Renal cortical epithelial cell (primary cell): ENCODE measurements around the gene CHST12. TPM values are rescaled to one million over a fixed set of nuclear protein-coding genes. Genes with fewer than 3 reads are reported as not detected.

Experiments used
- DNase-seq: peaks from one replicate; pipeline ENCODE4 v3.0.0-alpha.2; 2011; ENCODE audit warnings: low read depth
- total RNA-seq: library from RNA; depleted of rRNA; stranded (reverse); fragments of >200 nt; gene quantifications from 2 replicates; pipeline ENCODE4 v1.2.3, GENCODE V29; 2014

The CHST12 gene
- total RNA-seq, 1 donor from 2014 or later = 15.1 TPM

DNA sequence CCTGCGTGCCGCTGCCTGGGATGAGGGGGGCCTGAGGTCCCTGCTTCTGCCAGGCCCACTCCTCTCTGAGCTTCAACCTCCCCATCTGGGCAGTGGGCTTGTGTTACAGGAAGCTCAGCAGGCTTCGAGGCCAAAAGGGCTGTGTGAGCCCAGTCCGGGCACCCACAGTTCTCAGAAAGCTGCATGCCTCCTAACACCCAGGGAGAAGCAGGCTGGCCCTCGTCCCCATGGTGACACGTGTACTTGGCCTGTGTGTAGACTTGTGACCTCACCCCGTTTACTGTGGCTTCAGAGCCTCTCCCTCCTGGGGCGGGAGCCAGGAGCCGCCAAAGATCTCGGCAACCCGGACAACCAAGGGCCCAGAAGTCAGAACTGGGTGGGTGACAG, 75.0 kb downstream of the CHST12 start:
- no peak for DNase-seq

DNA sequence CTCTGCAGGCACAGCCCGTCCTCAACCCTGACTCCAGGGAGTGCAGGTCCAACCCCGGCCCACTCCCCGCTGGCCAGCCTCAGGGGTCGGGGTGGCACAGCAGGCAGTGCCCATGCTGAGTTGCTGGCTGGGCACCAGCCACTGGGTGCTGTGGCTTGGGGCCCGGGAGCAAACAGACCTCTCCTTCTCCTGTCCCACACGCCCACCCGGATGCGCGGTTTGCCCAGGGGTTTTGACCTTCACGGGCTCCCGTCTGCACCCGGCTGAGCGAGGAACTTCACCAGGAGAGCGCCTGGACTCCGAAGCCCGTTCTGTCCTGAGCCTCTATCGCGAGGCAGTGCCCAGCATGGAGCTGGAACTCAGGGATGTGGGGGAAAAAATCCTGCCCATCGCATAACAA, 75.4 kb downstream of the CHST12 start:
- no peak for DNase-seq

DNA sequence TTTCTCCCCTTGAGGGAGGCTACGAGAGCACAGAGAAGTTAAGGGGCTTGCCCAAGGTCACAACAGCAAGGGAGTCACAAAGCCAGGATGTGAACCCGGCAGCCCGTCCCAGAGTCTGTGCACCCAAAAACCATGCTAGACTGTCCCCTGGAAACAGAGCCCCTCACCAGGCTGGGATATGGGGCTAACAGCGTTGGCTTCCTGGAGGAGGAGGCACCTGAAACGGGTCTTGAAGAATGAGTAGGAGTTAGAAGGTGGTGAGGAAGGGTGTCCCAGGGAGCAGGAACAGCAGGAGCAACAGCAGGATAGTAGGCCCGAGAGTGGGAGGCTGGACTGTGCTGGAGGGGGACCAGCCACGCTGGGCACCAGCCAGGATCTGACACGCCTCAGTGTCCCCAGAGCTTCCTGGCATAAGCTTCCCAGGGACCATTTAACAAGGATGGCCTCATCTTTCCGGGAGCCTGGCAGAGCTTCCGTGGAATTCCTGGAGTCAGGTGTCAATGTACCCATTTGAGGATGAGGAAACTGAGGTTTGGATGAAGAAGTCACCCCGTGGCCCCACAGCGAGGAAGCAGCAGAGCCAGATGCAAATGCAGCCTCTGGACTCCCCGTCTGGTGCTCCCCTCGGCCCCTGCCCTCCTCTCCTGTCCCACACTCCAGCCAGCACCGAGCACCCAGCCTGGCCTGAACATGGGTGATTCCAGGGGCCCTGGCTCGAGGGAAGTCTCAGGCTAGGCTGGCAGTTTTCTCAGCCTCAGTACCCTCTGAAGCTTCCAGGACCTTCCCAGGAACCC, 76.1 kb downstream of the CHST12 start:
- DNase-seq = no peak

DNA sequence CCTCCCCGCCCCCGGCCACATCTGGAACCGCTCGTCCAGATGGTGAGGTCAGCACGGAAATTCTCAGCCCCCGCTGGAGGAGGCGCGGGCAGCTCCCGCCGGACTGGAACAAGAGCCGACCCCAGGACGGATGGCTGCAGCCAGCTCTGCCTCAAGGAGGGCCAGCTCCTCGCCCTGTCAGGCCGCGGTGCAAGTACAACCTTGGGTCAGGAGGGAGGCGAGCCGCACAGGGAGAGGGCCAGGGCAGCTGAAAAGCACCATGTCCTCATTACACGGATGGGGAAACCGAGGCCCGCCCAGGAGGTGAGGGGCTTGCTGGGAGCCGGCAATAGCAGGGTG, 76.6 kb downstream of the CHST12 start:
- no peak for DNase-seq

DNA sequence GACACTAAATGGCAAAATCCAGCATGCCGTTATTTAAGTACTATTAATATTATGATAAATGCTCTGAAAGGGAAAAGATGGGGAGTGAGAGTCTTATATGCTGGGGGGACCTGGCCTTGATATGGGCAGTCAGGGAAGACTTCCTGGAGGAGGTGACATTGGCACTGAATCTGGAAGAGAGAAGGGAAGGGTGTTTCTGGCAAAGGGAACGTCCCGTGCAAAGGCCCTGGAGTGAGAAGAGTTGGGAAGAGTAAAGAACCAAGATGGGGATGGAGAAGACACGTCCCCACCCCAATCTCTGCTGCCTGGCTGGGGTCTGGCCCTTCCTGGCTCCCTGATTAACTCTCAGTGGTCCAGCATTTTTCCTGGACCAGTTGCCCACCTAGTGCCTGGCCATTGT, 77.8 kb downstream of the CHST12 start:
- DNase-seq = no peak

DNA sequence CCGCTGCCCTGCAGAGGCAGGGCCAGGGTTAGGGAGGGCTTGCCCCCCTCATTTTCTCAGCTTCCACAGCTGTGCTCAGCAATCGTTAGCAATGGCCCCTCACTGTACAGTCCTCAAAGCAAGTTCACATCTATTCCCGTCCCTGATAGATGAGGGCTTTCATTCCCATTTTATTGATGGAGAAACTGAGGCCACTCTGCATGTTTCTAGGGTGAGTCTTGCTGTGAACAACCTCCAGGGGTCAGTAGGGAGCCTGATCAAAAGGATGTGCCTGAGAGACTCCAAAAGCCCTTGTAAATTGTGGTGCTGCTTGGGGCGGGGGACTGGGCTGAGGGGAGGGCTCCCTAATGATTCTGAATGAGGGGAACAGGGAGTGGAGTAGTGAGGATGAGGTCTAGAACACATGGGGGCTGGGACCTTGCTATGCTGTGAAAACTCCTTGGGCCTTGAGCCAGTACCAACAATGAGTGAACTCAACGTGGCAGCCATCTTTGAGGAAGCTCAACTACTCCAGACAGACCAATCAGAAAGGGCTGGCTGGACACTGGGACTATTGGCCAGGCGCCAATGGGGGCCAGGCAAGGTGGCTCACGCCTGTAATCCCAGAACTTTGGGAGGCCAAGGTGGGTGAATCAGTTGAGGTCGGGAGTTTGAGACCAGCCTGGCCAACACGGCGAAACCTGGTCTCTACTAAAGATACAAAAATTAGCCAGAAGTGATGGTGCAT, 79.5 kb downstream of the CHST12 start:
- DNase-seq = no peak

DNA sequence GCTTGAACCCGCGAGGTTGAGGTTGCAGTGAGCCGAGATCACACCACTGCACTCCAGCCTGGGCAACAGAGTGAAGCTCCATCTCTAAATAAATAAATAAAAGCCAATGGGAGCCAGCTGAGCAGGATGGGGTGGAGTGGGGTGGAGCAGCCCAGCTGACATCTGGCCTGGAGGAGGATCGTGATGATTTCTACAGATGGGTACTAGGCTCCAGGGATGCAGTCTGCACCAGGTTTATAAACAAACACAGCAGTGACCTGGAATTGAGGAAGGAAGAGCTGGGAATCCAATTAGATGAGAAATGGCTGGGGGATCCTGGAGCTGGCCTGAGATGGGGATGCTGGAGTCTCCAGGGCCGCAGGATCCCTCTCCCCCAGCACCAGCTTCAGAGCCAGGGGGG, 80.1 kb downstream of the CHST12 start:
- no peak for DNase-seq

DNA sequence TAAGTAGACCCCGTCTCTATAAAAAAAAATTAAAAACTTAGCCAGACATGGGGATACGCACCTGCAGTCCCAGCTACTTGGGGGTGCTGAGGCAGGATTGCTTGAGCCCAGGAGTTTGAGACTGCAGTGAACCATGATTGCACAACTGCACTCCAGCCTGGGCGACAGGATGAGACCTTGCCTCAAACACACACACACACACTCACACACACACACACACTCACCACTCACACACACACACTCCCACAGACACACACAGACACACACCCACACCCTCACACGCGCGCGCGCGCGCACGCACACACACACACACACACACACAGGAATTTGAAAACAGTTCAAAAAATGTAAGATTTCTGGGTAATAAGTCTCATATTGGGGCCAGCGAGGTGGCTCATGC, 81.5 kb downstream of the CHST12 start:
- DNase-seq = no peak

DNA sequence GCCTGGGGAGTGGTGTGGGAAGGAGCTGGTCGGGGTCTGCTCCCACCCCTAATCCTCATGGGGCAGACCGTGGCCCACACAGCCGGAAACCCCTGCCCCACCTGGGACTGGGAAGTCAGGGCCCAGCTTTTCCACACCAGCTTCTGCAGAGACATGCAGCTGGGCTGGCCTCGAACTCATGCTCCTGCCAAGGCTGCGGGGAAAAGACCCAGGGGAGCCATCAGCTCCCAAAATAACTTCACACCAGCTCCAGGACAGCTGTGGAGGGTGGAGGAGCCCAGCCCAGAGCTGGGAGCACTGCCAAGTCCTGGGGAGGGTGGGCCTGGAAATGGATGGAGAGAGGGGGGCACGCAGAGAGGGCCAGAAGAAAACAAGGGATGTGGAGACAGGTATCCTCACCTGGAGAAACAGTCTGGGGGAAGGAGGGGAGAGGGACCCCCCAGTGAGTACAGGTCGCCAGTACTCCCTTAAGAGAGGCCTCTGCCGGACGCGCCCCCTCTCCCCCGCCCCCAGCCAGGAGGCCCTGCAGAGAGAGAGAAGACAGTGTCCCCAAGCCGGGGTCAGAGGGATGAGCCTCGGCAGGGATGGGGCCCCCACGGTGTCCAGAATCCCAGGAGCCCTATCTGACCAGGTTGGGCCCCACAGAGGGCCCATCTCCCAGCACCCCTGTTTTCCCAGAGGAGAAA, 84.3 kb downstream of the CHST12 start:
- DNase-seq = no peak

DNA sequence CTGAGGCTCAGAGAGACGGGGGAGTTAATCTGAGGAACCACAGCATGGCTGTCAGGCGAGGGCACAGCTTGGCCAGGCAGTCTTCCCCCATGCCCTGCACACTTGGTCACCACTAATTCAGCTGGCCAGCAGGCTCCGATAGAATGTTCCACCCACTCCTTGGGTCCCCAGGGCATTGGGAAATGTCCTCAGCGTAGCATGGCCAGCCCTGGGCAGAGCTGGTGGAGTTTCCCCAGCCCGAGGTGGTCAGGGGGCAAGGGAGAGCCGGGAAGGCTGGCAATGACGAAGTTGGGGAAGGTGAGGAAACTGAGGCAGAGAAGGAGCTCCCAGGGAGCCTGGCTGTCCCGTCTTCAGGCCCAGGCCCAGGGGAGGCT, 84.8 kb downstream of the CHST12 start:
- no peak for DNase-seq

DNA sequence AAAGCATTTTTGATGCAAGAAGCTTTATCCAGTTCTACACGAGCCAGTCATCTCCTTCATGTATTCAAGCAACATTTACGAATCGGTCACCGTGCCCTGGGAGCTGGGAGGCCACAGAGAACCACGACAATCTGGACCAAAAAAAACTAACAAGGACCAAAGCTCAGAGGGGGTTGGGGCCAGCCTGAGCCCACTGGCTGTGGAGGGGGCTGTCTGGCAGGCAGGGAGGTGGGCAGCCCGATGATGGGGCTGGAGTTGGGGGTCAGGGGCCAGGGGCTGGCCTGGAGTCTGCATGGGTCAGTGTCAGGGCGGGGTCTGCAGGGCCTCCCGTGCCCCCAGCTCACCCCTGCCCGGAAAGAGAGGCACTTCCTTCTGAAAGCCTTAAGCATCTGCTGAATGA, 85.3 kb downstream of the CHST12 start:
- no peak for DNase-seq

DNA sequence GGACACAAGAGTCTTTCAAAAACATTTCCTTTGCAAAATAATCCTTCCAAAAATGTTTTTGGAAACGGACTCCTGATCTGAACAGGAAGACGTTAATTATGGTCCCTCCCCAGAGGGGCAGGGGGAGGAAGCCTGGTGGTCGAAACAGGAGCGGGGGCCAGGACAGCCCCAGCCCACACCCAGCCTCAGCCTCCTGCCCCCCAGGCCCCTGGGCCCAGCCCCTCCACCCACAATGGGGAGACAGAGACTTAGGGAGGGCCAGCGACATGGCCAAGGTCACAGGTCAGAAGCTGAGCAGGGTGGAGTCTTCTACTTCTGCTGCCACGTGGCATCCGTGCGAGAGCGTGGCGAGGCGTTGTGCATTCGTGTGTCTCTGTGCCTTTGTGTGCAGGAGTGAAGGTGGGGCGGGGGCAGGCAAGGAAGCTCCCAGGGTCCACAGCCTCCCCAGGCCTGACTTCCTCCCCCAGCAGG, 86.8 kb downstream of the CHST12 start:
- no peak for DNase-seq

DNA sequence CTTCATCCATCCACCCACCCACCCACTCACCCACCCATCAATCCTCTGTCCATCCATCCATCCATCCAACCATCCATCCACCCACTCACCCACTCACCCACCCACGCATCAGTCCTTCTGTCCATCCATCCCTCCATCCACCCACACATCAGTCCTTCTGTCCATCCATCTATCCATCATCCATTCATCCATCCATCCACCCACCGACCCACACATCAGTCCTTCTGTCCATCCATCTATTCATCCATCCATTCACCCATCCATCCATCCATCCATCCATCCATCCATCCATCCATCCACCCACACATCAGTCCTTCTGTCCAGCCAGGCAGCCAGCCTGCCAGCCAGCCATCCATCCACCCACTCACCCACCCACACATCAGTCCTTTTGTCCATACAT, 88.6 kb downstream of the CHST12 start:
- no peak for DNase-seq

DNA sequence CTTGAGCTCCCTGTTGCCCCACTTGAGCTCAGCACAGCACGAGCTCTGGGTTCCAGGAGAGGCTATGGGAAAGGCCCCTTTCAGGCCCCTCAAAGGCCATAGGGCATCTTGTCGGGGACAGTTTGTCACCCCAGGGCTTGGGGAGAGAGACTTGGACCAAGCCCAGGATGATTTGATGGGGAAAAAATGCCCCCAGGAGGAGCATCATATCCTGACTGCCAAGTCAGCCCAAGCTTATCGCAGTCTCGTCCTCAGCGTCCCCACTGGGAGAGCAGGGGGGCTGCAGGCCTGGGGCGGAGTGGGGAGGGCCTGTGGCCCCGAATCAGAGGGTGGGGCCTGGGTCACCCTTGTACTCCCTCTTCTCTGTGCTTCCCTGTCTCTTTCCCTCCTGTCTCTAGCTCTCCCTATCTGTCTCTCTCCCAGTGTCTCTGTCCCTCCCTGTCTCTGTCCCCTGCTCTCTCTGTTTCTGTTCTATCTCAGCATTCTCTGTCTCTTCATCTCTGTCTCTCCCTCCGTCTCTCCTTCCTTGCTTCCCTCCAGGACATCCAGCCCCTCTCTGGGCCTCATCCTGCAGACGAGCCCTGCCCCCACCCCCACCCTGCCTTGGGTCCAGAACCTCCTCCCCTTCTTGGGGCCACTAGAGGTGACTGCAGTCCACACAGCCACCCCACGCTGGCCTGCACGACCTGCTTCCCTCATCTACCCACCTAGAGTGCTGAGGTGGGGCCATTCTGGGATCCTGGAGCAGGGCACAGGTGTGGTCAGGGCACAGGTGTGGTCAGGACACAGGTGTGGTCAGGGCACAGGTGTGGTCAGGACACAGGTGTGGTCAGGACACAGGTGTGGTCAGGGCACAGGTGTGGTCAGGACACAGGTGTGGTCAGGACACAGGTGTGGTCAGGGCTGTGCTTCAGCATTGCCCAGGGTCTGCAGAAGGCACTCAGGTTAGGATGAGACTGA, 90.1 kb downstream of the CHST12 start:
- no peak for DNase-seq

DNA sequence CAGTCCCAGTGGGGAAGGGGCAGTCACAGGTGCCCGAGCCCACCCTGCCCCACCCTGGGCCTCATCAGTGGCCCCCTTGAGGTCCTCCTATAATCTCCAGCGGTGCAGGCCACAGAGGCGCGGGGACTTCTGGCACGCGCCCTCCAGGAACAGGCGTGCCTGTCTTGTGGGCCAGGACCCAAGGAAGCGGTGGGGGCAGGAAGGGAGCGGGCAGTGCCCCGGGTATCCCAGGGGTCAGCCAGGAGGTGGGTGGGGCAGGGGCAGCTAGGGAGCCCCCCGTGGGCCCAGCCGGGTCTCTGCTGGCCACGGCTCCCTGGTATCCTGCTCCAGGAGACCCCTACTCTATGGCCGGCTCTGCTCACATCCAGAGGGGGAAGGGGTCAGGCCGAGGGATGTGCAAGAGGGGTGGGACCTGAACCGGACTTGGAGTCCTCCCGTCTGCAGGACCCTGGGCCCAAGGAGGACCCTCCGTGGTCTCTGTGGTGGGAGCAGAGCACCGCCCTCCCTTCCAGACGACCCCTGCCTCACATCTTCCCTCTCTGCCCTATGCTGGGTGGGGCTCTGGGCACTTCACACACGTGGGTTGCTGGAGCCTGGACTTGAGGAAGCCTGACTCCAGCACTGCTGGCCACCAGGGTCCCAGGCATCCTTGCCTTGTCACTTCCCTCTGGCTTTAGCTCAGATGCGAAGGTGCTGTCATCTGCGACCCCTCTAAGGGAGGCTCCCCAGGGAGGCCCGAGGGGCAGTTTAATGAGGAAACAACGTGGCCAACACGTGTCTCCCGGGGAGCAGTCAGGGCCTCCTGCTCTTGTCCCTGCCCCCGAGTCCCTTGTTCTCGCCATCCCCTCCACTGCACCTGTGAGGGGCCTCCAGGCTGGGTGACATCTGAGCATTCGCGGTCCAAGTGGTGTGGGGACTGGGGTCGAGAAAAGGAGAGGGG, 91.0 kb downstream of the CHST12 start:
- no peak for DNase-seq

DNA sequence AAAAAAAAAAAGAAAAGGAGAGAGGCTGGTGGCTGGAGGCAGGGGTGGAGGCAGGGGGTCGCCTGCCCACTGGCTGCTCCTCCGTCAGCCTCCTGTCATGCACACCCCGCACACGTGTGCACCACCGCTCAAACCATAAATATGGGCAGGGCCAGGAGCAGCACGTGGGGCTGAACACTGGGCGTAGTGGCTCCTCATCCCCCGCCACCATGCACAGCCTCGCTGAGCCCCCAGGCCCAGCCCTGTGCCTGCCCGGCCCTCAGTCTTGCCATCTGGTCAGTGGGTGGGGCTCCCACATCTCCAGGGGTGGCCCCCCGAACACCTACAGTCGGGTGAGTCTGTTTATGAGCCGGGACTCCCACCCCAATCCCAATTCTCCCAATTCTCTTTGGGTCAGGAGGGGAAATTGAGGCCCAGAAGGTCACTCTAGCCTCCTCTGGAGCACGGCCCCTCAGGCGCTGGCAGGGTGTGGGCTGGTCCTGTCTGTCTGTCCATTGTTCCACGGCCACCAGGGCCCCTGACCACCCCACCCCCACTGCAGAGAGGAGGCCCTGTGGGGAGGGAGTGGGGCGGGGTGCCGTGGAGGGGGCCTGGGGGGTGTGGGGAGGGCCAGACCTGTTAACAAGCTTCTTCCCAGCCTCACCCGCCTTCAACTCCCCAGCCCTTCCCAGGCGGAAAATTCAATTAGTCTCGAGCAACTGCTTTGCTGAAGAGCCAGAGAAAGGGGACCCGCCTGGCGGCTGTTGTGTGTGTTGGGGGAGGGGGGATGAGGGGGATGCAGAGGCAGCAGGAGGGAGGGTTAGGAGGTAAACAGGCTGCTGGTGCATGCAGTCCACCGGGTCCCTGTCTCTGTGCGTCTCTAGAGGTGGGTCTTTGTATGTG, 92.2 kb downstream of the CHST12 start:
- no peak for DNase-seq

DNA sequence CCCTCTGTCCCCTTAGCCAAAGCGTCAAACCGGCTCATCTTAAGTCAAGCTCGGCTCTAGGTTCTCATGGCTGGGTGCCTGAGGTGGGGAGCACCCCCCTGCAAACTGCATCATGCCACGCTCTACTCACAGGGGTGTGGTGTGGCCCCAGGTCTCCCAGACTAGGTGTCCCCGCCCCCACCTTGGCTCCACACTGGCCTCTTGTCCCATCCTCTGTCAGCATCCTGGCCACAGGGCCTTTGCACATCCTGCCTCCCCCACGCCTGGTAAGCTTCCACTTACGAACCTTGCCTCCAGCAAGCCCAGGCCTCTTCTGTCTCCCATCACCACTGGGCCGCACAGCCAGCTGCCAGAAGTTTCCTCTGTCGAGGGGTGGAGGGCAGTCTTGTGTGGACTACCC, 93.0 kb downstream of the CHST12 start:
- no peak for DNase-seq

DNA sequence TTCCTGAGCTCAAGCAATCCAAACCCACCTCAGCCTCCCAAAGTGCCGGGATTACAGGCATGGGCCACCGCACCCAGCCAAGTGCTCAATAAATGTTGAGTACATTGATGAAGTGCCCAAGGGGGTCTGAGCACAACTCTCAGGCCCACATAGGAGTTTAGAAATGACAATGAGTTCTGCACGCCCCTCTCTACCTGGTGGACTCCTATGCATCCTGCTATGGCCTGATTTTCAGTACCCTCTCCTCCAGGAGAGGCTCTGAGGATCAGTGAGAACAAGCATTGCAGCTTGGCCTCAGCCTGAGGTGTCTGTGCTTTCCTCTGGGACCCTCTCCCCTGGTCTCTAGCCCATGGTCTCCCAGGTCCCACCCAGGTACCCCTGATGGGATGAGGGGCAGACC, 93.7 kb downstream of the CHST12 start:
- no peak for DNase-seq

DNA sequence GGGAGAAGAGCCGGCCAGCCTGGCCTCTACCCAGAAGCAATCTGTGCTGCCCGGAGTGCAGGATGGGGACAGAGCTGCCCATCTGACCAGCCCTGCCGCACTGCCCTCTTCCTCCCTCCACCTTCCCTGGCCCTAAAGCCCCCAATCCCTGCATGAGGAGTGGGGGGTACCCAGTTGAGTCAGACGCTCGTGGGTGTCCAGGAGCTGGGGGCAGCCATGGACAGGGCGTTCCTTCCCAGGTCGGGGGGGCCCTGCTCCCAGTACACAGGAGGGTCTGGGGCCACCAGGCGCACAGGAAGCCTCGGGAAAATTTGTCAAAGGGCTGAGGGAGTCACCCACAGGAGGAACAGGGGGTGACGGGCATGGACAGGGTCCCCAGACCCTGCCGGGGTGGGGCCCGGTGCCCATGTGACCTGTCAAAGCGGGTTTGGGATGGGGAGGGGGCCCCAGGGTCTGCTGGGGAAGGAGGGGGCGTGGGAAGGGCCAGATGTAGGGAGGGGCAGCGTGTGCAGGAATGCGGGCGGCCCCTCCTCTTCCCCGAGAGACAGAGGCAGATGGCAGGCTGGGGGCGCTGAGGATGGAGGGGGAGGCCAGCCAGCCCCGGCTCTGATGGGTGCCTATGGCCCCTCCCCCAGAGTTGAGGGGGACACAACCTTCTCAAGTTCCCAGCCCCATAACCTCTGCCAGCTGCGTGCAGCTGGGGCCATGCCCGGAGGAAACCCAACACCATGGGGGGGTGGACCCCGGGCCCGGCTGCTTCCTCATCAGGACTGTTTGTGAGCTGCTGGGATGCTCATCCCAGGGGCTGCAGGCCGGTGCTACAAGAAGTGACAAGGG, 94.3 kb downstream of the CHST12 start:
- DNase-seq = no peak
